GM23248 (cell line): Measurements from ENCODE around the gene MDP1. TPM values are rescaled to one million over a fixed set of nuclear protein-coding genes. Genes with fewer than 3 reads are reported as not detected.
"Not testable (repeated sequence)": the region's sequence is repeated elsewhere in the genome, so short reads cannot be mapped to it uniquely, and the experiment has no call there.

ENCODE experiments used
- DNase-seq: peaks from one replicate; pipeline ENCODE4 v3.0.0-alpha.2; 2015
- H2AFZ ChIP-seq: fragments of 200-600 bp; sonication (generic); 2 replicates; pipeline ENCODE4 v1.6.1; 2016; ENCODE audit warnings: antibody characterized with exemption
- H3F3A ChIP-seq: fragments of 200-600 bp; sonication (generic); 2 replicates; pipeline ENCODE4 v1.6.1; 2016; ENCODE audit warnings: mild to moderate bottlenecking, antibody characterized with exemption, mixed run types; ENCODE audit not compliant: insufficient read depth
- H3K27ac ChIP-seq: fragments of 200-600 bp; sonication (generic); 2 replicates; pipeline ENCODE4 v1.5.1; 2016; ENCODE audit warnings: mild to moderate bottlenecking
- H3K27me3 ChIP-seq: fragments of 200-600 bp; sonication (generic); replicated peaks from 2 replicates; pipeline ENCODE4 v1.6.1; 2016; ENCODE audit warnings: mild to moderate bottlenecking; ENCODE audit not compliant: insufficient read depth
- H3K36me3 ChIP-seq: fragments of 200-600 bp; sonication (generic); 2 replicates; pipeline ENCODE4 v1.6.1; 2016; ENCODE audit warnings: low read depth, mild to moderate bottlenecking
- H3K4me1 ChIP-seq: fragments of 200-600 bp; sonication (generic); 2 replicates; pipeline ENCODE4 v1.6.1; 2016; ENCODE audit warnings: mild to moderate bottlenecking; ENCODE audit not compliant: insufficient read depth
- H3K4me2 ChIP-seq: fragments of 200-600 bp; sonication (generic); one replicate; pipeline ENCODE4 v1.6.1; 2016; ENCODE audit warnings: mild to moderate bottlenecking; ENCODE audit not compliant: unreplicated experiment
- H3K4me3 ChIP-seq: fragments of 200-600 bp; sonication (generic); 2 replicates; pipeline ENCODE4 v1.5.1; 2016; ENCODE audit warnings: mild to moderate bottlenecking
- H3K79me2 ChIP-seq: fragments of 200-600 bp; sonication (generic); 2 replicates; pipeline ENCODE4 v1.6.1; 2016; ENCODE audit warnings: mild to moderate bottlenecking; ENCODE audit not compliant: insufficient read depth
- H3K9ac ChIP-seq: fragments of 200-600 bp; sonication (generic); 2 replicates; pipeline ENCODE4 v1.6.1; 2016; ENCODE audit warnings: mild to moderate bottlenecking
- H3K9me2 ChIP-seq: fragments of 200-600 bp; sonication (generic); 2 replicates; pipeline ENCODE4 v1.6.1; 2016; ENCODE audit warnings: mixed run types, mild to moderate bottlenecking, moderate library complexity; ENCODE audit not compliant: insufficient read depth
- H3K9me3 ChIP-seq: fragments of 200-600 bp; sonication (generic); one replicate; pipeline ENCODE4 v1.6.1; 2017; ENCODE audit warnings: low read depth
- H4K20me1 ChIP-seq: fragments of 200-600 bp; sonication (generic); 2 replicates; pipeline ENCODE4 v1.6.0; 2016; ENCODE audit not compliant: insufficient read depth
- EZH2 ChIP-seq: fragments of 200-600 bp; sonication (generic); IDR thresholded peaks from 2 replicates; pipeline ENCODE4 v1.6.1; 2018; ENCODE audit warnings: antibody characterized with exemption, mild to moderate bottlenecking; ENCODE audit not compliant: insufficient read depth, poor library complexity, severe bottlenecking
- EZH2phosphoT487 ChIP-seq: fragments of 200-600 bp; sonication (generic); IDR thresholded peaks from 2 replicates; pipeline ENCODE4 v1.6.1; 2018; ENCODE audit warnings: antibody characterized with exemption, moderate library complexity, mild to moderate bottlenecking, low read depth; ENCODE audit not compliant: insufficient read depth
- WGBS, 2 experiments: methylation state at CpG; one replicate each; pipeline ENCODE4 v1.1.6; 2015 to 2017; ENCODE audit warnings: low lambda C conversion rate in 2 of 2, low coverage in 1 of 2; ENCODE audit errors: missing lambda C conversion rate in 2 of 2; 5-methylcytosine and 5-hydroxymethylcytosine counted together
- in situ Hi-C: fragments of 300-500 bp; cut with MboI; formaldehyde crosslinking; loops from 2 replicates; pipeline ENCODE4 v1.15.0; 2020
- polyA plus RNA-seq: library from polyadenylated mRNA; unstranded; fragments of >200 nt; fragmentation: Nextera tagmentation; extraction: Ambion mirVana; gene quantifications from 2 replicates; pipeline ENCODE4 v1.2.1, GENCODE V29; 2016
- total RNA-seq: library from RNA; depleted of rRNA; stranded (reverse); fragments of >200 nt; shearing (Covaris generic); gene quantifications from 2 replicates; pipeline ENCODE4 v1.2.3, GENCODE V29; 2014

The MDP1 gene
- total and polyA plus RNA-seq, 2 experiments from 2014 or later, result 8.2 to 23.3 TPM

DNA sequence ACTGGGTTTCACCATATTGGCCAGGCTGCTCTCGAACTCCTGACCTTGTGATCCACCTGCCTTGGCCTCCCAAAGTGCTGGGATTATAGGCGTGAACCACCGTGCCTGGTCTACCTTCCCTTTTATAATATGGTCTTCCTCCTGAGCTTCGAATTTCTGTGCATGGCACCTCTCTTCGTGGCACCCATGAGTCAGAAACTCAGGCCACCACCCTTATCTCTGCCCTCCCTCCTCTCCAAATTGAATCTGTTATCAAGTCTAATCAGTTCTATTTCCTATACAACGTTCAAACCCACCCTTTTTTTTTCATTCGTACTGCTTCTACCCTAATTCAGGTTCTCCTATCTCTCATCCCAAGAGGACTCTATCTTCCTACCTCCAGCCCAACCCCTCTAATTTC lies 31.6 kb upstream of the MDP1 start:
- DNase-seq, result no peak
- Histone ChIP-seq H4K20me1 (no peaks in the 10 kb centered on the region), H3K36me3 (no peaks in the 10 kb centered on the region), H3K27ac (no peak overlapping the region), H3K9me3 (no peaks in the 10 kb centered on the region), H3K9me2 (no peaks in the 10 kb centered on the region), H3K4me1 (peaks cover 16% of the 10 kb centered on the region), H3F3A (peaks cover 26% of the 10 kb centered on the region), H2AFZ (no peak overlapping the region), H3K4me2 (no peak overlapping the region), H3K9ac (no peak overlapping the region), H3K79me2 (no peaks in the 10 kb centered on the region), H3K4me3 (no peak overlapping the region), H3K27me3 (no peaks in the 10 kb centered on the region)
- TF ChIP-seq EZH2, result no peak
- no peak for TF ChIP-seq EZH2phosphoT487
- WGBS, 2 experiments, result 77 to 81% methylated on average over 7 of the region's 7 CpGs
- in situ Hi-C loops, result loop anchor here (10.0 kb wide), 1 partner anchor 47 kb away; the partner anchor contains the start of genes DHRS1 and NOP9

DNA sequence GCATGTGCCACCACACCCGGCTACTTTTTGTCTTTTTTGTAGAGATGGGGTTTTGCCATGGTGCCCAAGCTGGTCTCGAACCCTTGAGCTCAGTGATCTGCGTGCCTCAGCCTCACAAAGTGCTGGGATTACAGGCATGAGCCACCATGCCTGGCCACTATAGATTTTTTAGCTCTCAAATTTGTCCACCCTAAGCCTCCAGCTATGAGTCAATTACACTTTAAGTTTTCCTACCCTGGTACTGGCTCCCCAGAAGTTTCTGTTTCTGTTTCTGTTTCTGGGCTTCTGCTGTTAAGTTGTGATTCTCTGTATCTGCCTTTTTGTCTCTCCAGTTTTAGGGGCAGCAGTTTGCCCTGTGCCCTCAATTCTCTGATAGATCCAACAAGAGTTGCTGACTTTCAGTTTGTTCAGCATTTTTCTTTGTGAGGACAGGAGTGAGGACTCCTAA lies 30.9 kb upstream of the MDP1 start:
- Histone ChIP-seq H3K36me3 (no peaks in the 10 kb centered on the region), H2AFZ (no peak overlapping the region), H3K9me2 (no peaks in the 10 kb centered on the region), H4K20me1 (no peaks in the 10 kb centered on the region), H3K4me3 (no peak overlapping the region), H3K79me2 (peaks cover 3% of the 10 kb centered on the region), H3K27me3 (no peaks in the 10 kb centered on the region), H3K4me1 (peaks cover 11% of the 10 kb centered on the region), H3K9ac (no peak overlapping the region), H3F3A (peaks cover 20% of the 10 kb centered on the region), H3K27ac (no peak overlapping the region), H3K9me3 (no peaks in the 10 kb centered on the region), H3K4me2 (no peak overlapping the region)
- in situ Hi-C loops, result loop anchor here (10.0 kb wide), 1 partner anchor 48 kb away; the partner anchor contains the start of genes DHRS1 and NOP9
- DNase-seq, result no peak
- no peak for TF ChIP-seq EZH2
- TF ChIP-seq EZH2phosphoT487, result no peak
- 46 to 50% methylated on average over 3 of the region's 3 CpGs for WGBS, 2 experiments

DNA sequence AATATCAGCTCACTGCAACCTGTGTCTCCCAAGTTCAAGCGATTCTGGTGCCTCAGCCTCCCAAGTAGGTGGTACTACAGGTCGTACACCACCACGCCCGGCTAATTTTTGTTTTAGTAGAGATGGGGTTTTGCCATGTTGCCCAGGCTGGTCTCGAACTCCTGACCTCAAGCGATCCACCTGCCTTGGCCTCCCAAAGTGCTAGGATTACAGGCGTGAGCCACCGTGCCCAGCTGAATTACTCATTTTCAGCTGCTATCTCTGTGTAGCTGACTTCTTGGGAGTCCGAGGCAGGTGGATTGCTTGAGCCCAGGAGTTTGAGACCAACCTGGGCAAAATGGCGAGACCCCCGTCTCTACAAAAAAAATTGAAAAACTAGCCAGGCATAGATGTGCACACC lies 29.5 kb upstream of the MDP1 start:
- peaks cover 19% of the 10 kb centered on the region for H3F3A ChIP-seq
- not testable (repeated sequence) for H3K9me3 ChIP-seq, H3K27me3 ChIP-seq, H3K9ac ChIP-seq, H3K36me3 ChIP-seq, H3K9me2 ChIP-seq, H2AFZ ChIP-seq, H4K20me1 ChIP-seq, H3K27ac ChIP-seq, H3K4me3 ChIP-seq, H3K4me2 ChIP-seq, DNase-seq
- peaks cover 17% of the 10 kb centered on the region for H3K79me2 ChIP-seq
- in situ Hi-C loops, result loop anchor here (10.0 kb wide), 1 partner anchor 49 kb away; the partner anchor contains the start of genes DHRS1 and NOP9
- 94 to 96% methylated on average over 11 of the region's 11 CpGs for WGBS, 2 experiments
- H3K4me1 ChIP-seq, result peaks cover 19% of the 10 kb centered on the region

DNA sequence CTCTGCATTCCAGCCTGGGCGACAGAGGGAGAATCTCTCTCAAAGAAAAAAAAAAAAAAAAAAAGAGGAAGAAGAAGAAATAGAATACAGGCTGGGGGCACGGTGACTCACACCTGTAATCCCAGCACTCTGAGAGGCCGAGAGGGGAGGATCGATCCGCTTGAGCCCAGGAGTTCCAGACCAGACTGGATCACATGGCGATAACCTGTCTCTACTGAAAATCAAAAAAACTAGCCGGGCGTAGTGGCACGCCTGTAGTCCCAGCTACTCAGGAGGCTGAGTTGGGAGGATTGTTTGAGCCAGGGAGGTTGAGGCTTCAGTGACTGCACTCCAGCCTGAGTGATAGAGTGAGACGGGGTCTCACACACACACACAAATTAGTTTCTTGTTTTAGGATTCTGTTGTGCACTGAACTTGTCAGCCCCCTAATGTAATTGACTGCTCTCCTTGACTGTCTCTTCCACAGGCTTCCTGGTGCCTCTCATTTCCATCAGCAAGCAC lies 27.5 kb upstream of the MDP1 start:
- no peak for DNase-seq
- no peaks in the 10 kb centered on the region for H3K9me2 ChIP-seq
- 37 to 41% methylated on average over 10 of the region's 10 CpGs for WGBS, 2 experiments
- H3K9ac ChIP-seq, result peak overlapping the region; percentile 91
- peaks cover 35% of the 10 kb centered on the region for H3F3A ChIP-seq
- no peaks in the 10 kb centered on the region for H3K9me3 ChIP-seq
- H3K27ac ChIP-seq, result peak overlapping the region; percentile 98
- in situ Hi-C loops, result loop anchor here (10.0 kb wide), 1 partner anchor 51 kb away; the partner anchor contains the start of genes DHRS1 and NOP9
- H3K4me1 ChIP-seq, result peaks cover 33% of the 10 kb centered on the region
- peak overlapping the region; percentile 87 for H2AFZ ChIP-seq
- peak overlapping the region; percentile 85 for H3K4me2 ChIP-seq
- no peak for TF ChIP-seq EZH2phosphoT487
- no peak for TF ChIP-seq EZH2
- peaks cover 36% of the 10 kb centered on the region for H3K79me2 ChIP-seq
- H3K36me3 ChIP-seq, result peaks cover 25% of the 10 kb centered on the region
- no peaks in the 10 kb centered on the region for H3K27me3 ChIP-seq
- H3K4me3 ChIP-seq, result peak overlapping the region; percentile 97
- H4K20me1 ChIP-seq, result no peaks in the 10 kb centered on the region
